Measurements from ENCODE around the gene TRIM6.
"Not testable (repeated sequence)": the region's sequence is repeated elsewhere in the genome, so short reads cannot be mapped to it uniquely, and the experiment has no call there.

TRIM6 gene

GRCh38 chr11:5603326-5603725 is 6.9 kb downstream of the TRIM6 start:
- no peak for FAIRE-seq
- no peak for DNase-seq (ENCODE audit: low spot score)

GRCh38 chr11:5604896-5605295 is 8.5 kb downstream of the TRIM6 start:
- no peak for FAIRE-seq

GRCh38 chr11:5605849-5606248 is 9.4 kb downstream of the TRIM6 start:
- no peak for DNase-seq (ENCODE audit: low spot score)

More at GRCh38 chr11:5604896-5605295, 8.5 kb downstream of the TRIM6 start:
- no peak for DNase-seq (ENCODE audit: low spot score)

GRCh38 chr11:5608808-5609207 is 12.4 kb downstream of the TRIM6 start:
- no peak for DNase-seq (ENCODE audit: low spot score)
- no peak for FAIRE-seq

More at GRCh38 chr11:5605849-5606248, 9.4 kb downstream of the TRIM6 start:
- no peak for FAIRE-seq

DNA sequence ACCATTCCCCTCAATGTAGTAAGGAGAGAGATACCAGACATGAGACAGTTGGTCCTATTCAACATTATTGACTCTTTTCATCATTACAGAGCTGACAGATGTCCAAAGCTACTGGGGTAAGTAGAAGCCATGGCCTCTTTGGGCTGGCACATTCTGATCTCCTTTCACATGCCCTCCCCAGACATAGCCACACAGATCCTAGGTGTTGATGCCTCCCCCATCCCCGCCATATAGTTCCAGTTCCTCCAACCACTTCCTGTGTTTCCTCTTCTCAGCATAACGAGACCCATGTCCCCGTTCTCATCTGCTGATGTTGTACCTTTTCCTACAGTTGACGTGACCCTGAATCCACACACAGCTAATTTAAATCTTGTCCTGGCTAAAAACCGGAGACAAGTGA is 14.0 kb downstream of the TRIM6 start:
- no peak for FAIRE-seq

DNA sequence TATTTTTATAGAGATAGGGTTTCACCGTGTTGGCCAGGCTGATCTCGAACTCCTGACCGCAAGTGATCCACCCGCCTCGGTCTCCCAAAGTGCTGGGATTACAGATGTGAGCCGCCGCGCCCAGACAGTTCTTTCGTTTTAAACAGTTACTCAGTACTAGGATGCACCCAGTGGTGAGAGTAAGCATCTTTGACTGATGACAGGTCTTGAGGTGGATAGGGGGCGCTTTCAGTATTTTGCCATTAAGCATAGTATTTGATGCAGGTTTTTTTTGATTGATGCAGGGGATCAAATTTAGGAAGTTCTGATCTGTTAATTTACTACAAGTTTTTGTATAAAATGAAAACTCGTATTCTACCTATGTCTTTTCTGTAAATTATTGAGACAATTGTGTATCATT is 15.2 kb downstream of the TRIM6 start:
- no peak for FAIRE-seq

More for the DNA sequence above, 14.0 kb downstream of the TRIM6 start:
- no peak for DNase-seq (ENCODE audit: low spot score)

GRCh38 chr11:5618807-5619206 is 22.4 kb downstream of the TRIM6 start:
- peak; percentile 34 for DNase-seq (ENCODE audit: low spot score)
- no peak for FAIRE-seq

More for the DNA sequence above, 15.2 kb downstream of the TRIM6 start:
- DNase-seq (ENCODE audit: low spot score), result no peak

DNA sequence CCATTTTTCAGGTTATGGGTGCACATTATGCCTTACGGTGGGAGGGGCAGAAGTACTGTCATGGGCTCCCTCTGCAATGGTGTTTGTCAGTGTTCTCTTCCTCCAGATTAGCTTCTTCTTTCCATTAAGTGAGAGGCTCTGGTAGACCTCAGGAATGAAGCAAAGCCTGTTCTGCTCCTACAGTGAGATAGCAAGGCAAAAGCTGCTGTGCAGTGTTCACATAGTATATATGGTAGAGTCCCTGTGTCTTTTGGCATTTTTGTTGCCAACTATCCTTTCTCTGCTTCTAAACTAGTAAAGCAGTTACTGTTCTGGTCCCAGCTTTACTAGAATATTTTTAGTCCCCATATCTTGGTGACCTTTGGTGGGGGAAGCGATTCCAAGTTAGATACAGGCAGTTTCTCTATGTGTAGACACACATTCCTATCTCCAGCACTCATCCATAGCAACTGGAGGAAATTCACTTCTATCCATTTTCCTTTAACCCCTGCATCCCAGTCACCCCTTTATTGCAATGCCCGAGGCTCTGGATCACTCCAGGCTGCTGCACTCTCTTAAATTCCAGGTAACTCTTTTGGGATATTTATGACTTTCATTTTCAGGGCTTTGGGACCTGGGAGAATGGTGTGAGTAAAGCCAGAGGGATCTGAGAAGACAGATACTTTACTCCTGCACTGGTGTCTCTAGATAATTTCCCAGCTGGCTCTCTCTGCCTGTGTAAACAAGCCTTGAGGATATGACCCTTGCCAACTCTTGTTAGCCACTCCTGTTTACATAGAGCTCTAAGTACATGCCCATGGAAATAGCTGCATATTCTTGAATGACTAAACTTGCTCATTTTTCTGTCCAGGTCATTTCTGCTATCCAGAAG is 24.4 kb downstream of the TRIM6 start:
- no peak for FAIRE-seq
- peak; percentile 43 for DNase-seq (ENCODE audit: low spot score)

GRCh38 chr11:5621580-5621979 is 25.1 kb downstream of the TRIM6 start:
- FAIRE-seq, result no peak
- DNase-seq (ENCODE audit: low spot score), result no peak

DNA sequence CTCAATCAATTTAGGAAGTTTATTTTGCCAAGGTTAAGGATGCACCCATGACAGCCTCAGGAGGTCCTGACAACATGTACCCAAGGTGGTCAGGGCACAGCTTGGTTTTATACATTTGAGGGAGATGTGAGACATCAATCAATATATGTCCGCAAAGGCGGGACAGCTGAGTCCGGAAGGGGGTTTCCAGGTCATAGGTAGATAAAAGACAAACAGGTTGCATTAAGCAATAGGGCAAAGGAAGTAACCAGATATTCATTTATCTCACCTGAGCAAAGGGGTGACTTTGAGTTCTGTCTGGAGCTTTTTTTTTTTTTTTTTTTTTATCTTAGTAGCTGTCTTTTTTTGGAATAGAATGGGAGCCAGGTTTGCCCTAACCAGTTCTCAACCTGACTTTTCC is 26.4 kb downstream of the TRIM6 start:
- FAIRE-seq (no peak), DNase-seq (ENCODE audit: low spot score) (no peak)

GRCh38 chr11:5624489-5625279 is 28.2 kb downstream of the TRIM6 start, which contains the start of gene TRIM34:
Gene TRIM34, plus strand, starts transcription at chr11:5625001. Its CDS starts 7,331 bp downstream, at chr11:5632332.
- FAIRE-seq (peak; percentile 80), DNase-seq (ENCODE audit: low spot score) (peak; percentile 29)

DNA sequence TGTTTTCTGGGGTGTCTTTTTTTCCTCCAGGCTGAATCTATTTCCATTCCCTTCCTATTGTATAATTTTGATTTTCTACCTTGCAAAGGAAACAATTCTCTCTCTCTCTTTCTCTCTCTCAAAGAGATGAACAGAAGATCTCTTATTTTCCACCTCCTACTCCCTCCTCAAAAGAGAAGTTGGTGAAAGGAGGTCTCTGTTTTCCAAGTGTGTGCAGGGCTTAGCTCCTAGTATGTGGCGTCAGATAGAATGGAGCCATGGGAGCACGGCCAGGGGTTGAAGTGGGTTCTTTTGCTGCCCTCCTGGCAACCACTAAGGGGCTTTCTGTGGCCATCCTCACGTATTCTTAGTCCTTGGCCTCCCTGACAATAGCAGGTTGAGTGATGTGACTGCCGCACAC is 28.8 kb downstream of the TRIM6 start:
- no peak for FAIRE-seq

GRCh38 chr11:5626196-5626595 is 29.8 kb downstream of the TRIM6 start:
- DNase-seq (ENCODE audit: low spot score) (no peak), FAIRE-seq (no peak)

More for the DNA sequence above, 28.8 kb downstream of the TRIM6 start:
- no peak for DNase-seq (ENCODE audit: low spot score)

GRCh38 chr11:5631417-5631816 is 35.0 kb downstream of the TRIM6 start:
- no peak for DNase-seq (ENCODE audit: low spot score)
- FAIRE-seq, result no peak

GRCh38 chr11:5631969-5632635 is 35.7 kb downstream of the TRIM6 start:
- FAIRE-seq, result no peak

DNA sequence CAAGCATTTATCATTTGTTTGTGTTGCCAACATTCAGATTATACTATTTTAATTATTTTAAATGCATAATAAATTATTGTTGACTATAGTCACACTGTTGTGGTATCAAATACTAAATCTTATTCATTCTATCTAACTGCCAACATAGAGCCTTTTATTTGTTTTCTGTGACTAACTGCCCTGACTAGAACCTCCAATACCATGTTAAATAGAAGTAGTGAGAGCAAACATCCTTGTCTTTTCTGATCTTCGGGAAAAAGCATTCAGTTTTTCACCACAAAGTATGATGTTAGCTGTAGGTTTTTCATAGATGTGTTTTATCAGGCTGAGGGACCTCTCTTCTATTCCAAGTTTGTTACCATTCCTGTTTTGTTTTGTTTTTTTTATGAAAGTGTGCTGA is 43.5 kb downstream of the TRIM6 start:
- no peak for FAIRE-seq
- DNase-seq (ENCODE audit: low spot score), result no peak

More at GRCh38 chr11:5631969-5632635, 35.7 kb downstream of the TRIM6 start:
- DNase-seq (ENCODE audit: low spot score), result no peak

- no peak for DNase-seq (ENCODE audit: low spot score)
- no peak for FAIRE-seq
Measured at GRCh38 chr11:5643585-5643984, 47.1 kb downstream of the TRIM6 start.

DNA sequence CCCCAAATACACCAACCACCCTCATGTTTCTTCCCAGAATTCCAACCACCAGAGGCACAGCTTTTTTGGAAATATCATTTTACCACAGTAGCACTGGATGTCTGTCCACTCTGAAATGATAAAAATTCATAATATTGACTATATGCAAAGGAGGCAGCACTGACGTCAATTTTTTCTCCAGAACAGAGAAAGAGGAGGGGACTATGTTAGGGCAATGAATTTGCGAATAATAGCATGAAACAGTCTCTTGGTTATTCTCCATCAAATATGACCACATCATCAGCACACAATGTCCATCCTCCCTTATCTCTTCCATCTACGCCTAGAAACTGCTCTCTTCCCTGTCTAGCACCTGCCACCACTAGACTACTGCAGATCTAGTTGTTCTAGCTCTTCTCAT is 49.7 kb downstream of the TRIM6 start:
- DNase-seq (ENCODE audit: low spot score), result no peak
- no peak for FAIRE-seq

DNA sequence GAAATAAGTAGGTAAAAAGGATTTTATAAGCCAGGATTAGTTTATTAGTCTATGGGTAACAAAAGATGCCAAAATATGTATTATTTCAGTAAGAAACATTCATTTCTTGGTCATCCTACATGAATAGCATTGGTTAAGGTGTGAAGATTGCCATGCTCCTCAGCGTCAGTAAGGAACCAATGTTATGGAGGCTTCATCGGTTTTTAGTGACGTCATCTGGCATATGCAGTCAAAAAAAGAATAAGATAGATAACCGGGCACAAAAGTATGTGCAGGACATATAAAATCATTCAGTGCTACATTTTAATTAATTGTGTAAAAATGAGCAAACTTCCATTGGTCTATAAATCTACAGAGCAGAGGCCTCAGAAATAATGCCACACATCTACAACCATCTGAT is 59.0 kb downstream of the TRIM6 start:
- DNase-seq (ENCODE audit: low spot score) (no peak), FAIRE-seq (no peak)

DNA sequence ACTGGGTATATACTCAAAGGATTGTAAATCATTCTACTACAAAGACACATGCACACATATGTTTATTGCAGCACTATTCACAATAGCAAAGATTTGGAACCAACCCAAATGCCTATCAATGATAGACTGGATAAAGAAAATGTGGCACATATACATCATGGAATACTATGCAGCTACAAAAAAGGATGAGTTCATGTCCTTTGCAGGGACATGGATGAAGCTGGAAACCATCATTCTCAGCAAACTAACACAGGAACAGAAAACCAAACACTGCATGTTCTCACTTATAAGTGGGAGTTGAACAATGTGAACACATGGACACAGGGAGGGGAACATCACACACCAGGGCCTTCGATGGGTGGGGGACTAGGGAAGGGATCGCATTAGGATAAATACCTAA is 60.5 kb downstream of the TRIM6 start:
- not testable (repeated sequence) for DNase-seq (ENCODE audit: low spot score); FAIRE-seq

GRCh38 chr11:5658318-5658717 is 61.9 kb downstream of the TRIM6 start:
- DNase-seq (ENCODE audit: low spot score) (no peak), FAIRE-seq (no peak)

All from RCC 7860 (cell line).